WI38 (cell line): ENCODE results near the gene STPG3.
A peak's percentile ranks its signal among the peaks of the same experiment; 100 is the strongest.

ENCODE experiments used
- H3K4me3 ChIP-seq: 2 replicates; pipeline ENCODE4 v1.5.1; 2011; ENCODE audit warnings: low read depth, mild to moderate bottlenecking, control low read depth, low read length
- CTCF ChIP-seq: IDR thresholded peaks from 2 replicates; pipeline ENCODE4 v1.5.1; 2012; ENCODE audit warnings: low read depth, mild to moderate bottlenecking, control low read depth, low read length

Gene STPG3

GRCh38 chr9:137279741-137280473, 28.8 kb downstream of the STPG3 start:
- H3K4me3 ChIP-seq: no peak overlapping the region
- TF ChIP-seq CTCF: no peak

- no peak for TF ChIP-seq CTCF
- H3K4me3 ChIP-seq: no peak overlapping the region
Observed at GRCh38 chr9:137280474-137281344, 29.6 kb downstream of the STPG3 start.

- TF ChIP-seq CTCF: no peak
- H3K4me3 ChIP-seq: no peak overlapping the region
Observed at GRCh38 chr9:137281345-137282116, 30.4 kb downstream of the STPG3 start.

GRCh38 chr9:137286975-137287383, 35.9 kb downstream of the STPG3 start:
- TF ChIP-seq CTCF: peak; percentile 34
- no peak overlapping the region for H3K4me3 ChIP-seq

GRCh38 chr9:137293094-137293481, 42.0 kb downstream of the STPG3 start:
- no peak for TF ChIP-seq CTCF
- H3K4me3 ChIP-seq: no peak overlapping the region

GRCh38 chr9:137293482-137294090, 42.5 kb downstream of the STPG3 start:
- no peak for TF ChIP-seq CTCF
- no peak overlapping the region for H3K4me3 ChIP-seq
